HCT116 (cell line): ENCODE results near the gene ARMH1. TPM values are rescaled to one million over a fixed set of nuclear protein-coding genes. Genes with fewer than 3 reads are reported as not detected.
A peak's percentile ranks its signal among the peaks of the same experiment; 100 is the strongest.

Experiments used
- ATAC-seq: fragments of 200-7000 bp; cut with Tn5 transposase; 2 replicates; pipeline ENCODE4 v1.9.1; 2020; ENCODE audit warnings: mild to moderate bottlenecking, moderate library complexity
- BruUV-seq: library from RNA; stranded (reverse); fragments of 400-500 nt; replicated peaks from 2 replicates; lab custom pipeline; 2021; lab: Mats Ljungman, UMichigan
- CTCF ChIA-PET: fragments of 300-600 bp; sonication (Branson Sonifier 250); formaldehyde crosslinking; loops from one replicate; lab custom pipeline; 2021; ENCODE audit warnings: antibody characterized with exemption; lab: Charles Lee
- POLR2A ChIA-PET: fragments of 300-600, 350-600 bp; sonication (Branson Sonifier 250); formaldehyde crosslinking; loops from one replicate; lab custom pipeline; 2021; ENCODE audit warnings: antibody characterized with exemption; lab: Charles Lee
- RAD21 ChIA-PET, 2 experiments: fragments of 300-600 bp; sonication (Branson Sonifier 250); formaldehyde crosslinking; loops; one replicate each; lab custom pipeline; 2023; ENCODE audit warnings: low total read pairs in 2 of 2; ENCODE audit not compliant: uncharacterized antibody in 2 of 2, unreplicated experiment in 2 of 2, low non-redundant PET in 1 of 2; lab: Charles Lee
- DNase-seq: peaks from one replicate; pipeline ENCODE4 v3.0.0-alpha.2; 2010; ENCODE audit warnings: low read depth, low spot score
- H2AFZ ChIP-seq: fragments of 200-600 bp; shearing (Covaris generic), sonication (generic); 2 replicates; pipeline ENCODE4 v1.6.1; 2017; ENCODE audit warnings: low read depth, mixed run types, mixed read lengths, antibody characterized with exemption, low read length; ENCODE audit not compliant: poor library complexity, severe bottlenecking
- H3K27ac ChIP-seq: 2 replicates; pipeline ENCODE4 v1.5.1; 2012; ENCODE audit warnings: low read depth, low read length
- H3K27me3 ChIP-seq: fragments of 200-600 bp; sonication (generic); 2 replicates; pipeline ENCODE4 v1.6.1; 2016; ENCODE audit warnings: mixed run types, low read length, mixed read lengths; ENCODE audit not compliant: insufficient read depth
- H3K36me3 ChIP-seq, 2 experiments: fragments of 200-500 bp in 1 of 2; fragments of 200-600 bp in 1 of 2; sonication (Bioruptor generic) in 1 of 2; sonication (generic) in 1 of 2; 2 replicates each; pipeline versions ENCODE4 v1.5.1 to v1.6.1; 2014 to 2016; ENCODE audit warnings: low read length in 2 of 2, inconsistent platforms in 1 of 2, mixed read lengths in 1 of 2, mixed run types in 1 of 2; ENCODE audit not compliant: insufficient read depth in 2 of 2, control insufficient read depth in 1 of 2
- H3K4me1 ChIP-seq, 2 experiments: fragments of 200-600 bp in 1 of 2; sonication (generic) in 1 of 2; 2 replicates each; pipeline versions ENCODE4 v1.5.1 to v1.6.1; 2012 to 2017; ENCODE audit warnings: low read length in 2 of 2, inconsistent platforms in 1 of 2, mild to moderate bottlenecking in 1 of 2, mixed read lengths in 1 of 2, mixed run types in 1 of 2, moderate library complexity in 1 of 2; ENCODE audit not compliant: insufficient read depth in 2 of 2, control insufficient read depth in 1 of 2
- H3K4me2 ChIP-seq: fragments of 200-600 bp; sonication (generic); 2 replicates; pipeline ENCODE4 v1.6.1; 2017; ENCODE audit warnings: mixed run types, low read length, mixed read lengths
- H3K4me3 ChIP-seq, 2 experiments: fragments of 200-600 bp in 1 of 2; sonication (generic) in 1 of 2; replicated peaks in 1 of 2; 2 replicates each; pipeline ENCODE4 v1.5.1; 2011 to 2016; ENCODE audit warnings: low read length in 2 of 2, control low read depth in 1 of 2, low read depth in 1 of 2, mild to moderate bottlenecking in 1 of 2, mixed read lengths in 1 of 2, mixed run types in 1 of 2
- H3K79me2 ChIP-seq: fragments of 200-600 bp; sonication (generic); 2 replicates; pipeline ENCODE4 v1.6.1; 2017; ENCODE audit warnings: mild to moderate bottlenecking, mixed run types, low read length, moderate library complexity, mixed read lengths; ENCODE audit not compliant: insufficient read depth
- H3K9ac ChIP-seq: fragments of 200-600 bp; sonication (generic); 2 replicates; pipeline ENCODE4 v1.6.1; 2016; ENCODE audit warnings: low read length, mixed read lengths
- H3K9me2 ChIP-seq: fragments of 200-600 bp; sonication (generic), shearing (Covaris generic); 2 replicates; pipeline ENCODE4 v1.6.1; 2017; ENCODE audit warnings: mixed run types, mild to moderate bottlenecking, moderate library complexity; ENCODE audit not compliant: insufficient read depth
- H3K9me3 ChIP-seq, 2 experiments: fragments of 200-500 bp in 1 of 2; fragments of 200-600 bp in 1 of 2; sonication (Bioruptor generic) in 1 of 2; sonication (generic) in 1 of 2; 2 replicates each; pipeline ENCODE4 v1.6.1; 2014 to 2017; ENCODE audit warnings: low read length in 2 of 2, mixed read lengths in 2 of 2, inconsistent platforms in 1 of 2, low read depth in 1 of 2, mild to moderate bottlenecking in 1 of 2, mixed run types in 1 of 2, moderate library complexity in 1 of 2; ENCODE audit not compliant: control insufficient read depth in 1 of 2, insufficient read depth in 1 of 2
- H4K20me1 ChIP-seq: fragments of 200-600 bp; sonication (generic), shearing (Covaris generic); 2 replicates; pipeline ENCODE4 v1.6.1; 2017; ENCODE audit warnings: mixed run types, mild to moderate bottlenecking, moderate library complexity; ENCODE audit not compliant: insufficient read depth
- ATF3 ChIP-seq: IDR thresholded peaks from 2 replicates; pipeline ENCODE4 v1.6.1; 2012
- CBX3 ChIP-seq: IDR thresholded peaks from 2 replicates; pipeline ENCODE4 v1.6.1; 2012; ENCODE audit warnings: low read depth
- CTCF ChIP-seq, 3 experiments: fragments of 200-600 bp in 1 of 3; sonication (generic) in 1 of 3; IDR thresholded peaks in 2 of 3; conservative IDR thresholded peaks in 1 of 3; 2 replicates each; pipeline ENCODE4 v1.5.1; 2012 to 2017; ENCODE audit warnings: low read depth in 2 of 3, low read length in 2 of 3, antibody characterized with exemption in 1 of 3, borderline replicate concordance in 1 of 3, control low read depth in 1 of 3, mild to moderate bottlenecking in 1 of 3, mixed read lengths in 1 of 3, mixed run types in 1 of 3, moderate library complexity in 1 of 3; ENCODE audit not compliant: insufficient read depth in 1 of 3
- EGR1 ChIP-seq: IDR thresholded peaks from 2 replicates; pipeline ENCODE4 v1.6.1; 2012; ENCODE audit warnings: low read depth
- EZH2 ChIP-seq: fragments of 200-600 bp; sonication (generic); IDR thresholded peaks from 2 replicates; pipeline ENCODE4 v1.6.1; 2017; ENCODE audit warnings: antibody characterized with exemption, mixed run types
- EZH2phosphoT487 ChIP-seq: fragments of 200-600 bp; IDR thresholded peaks from 2 replicates; pipeline ENCODE4 v1.6.1; 2018; ENCODE audit warnings: antibody characterized with exemption, borderline replicate concordance
- FOSL1 ChIP-seq: IDR thresholded peaks from 2 replicates; pipeline ENCODE4 v1.6.1; 2012; ENCODE audit warnings: low read depth
- JUND ChIP-seq: IDR thresholded peaks from 2 replicates; pipeline ENCODE4 v1.6.1; 2012
- MAX ChIP-seq: IDR thresholded peaks from 2 replicates; pipeline ENCODE4 v1.6.1; 2012
- SIN3A ChIP-seq: IDR thresholded peaks from 2 replicates; pipeline ENCODE4 v1.6.1; 2012; ENCODE audit warnings: low read depth
- SP1 ChIP-seq: IDR thresholded peaks from 2 replicates; pipeline ENCODE4 v1.6.1; 2012; ENCODE audit warnings: low read depth
- SRF ChIP-seq: IDR thresholded peaks from 2 replicates; pipeline ENCODE4 v1.6.1; 2012; ENCODE audit warnings: low read depth
- TCF7L2 ChIP-seq: IDR thresholded peaks from 2 replicates; pipeline ENCODE4 v1.7.0; 2011; ENCODE audit warnings: borderline replicate concordance, inconsistent platforms; ENCODE audit not compliant: insufficient read depth, insufficient read length; ENCODE audit errors: extremely low read depth
- YY1 ChIP-seq: IDR thresholded peaks from 2 replicates; pipeline ENCODE4 v1.6.1; 2011; ENCODE audit warnings: low read length, low read depth, moderate library complexity, mild to moderate bottlenecking; ENCODE audit not compliant: insufficient replicate concordance; ENCODE audit errors: extremely low read depth
- ZBTB33 ChIP-seq: IDR thresholded peaks from 2 replicates; pipeline ENCODE4 v1.6.1; 2011; ENCODE audit warnings: mild to moderate bottlenecking, low read length, moderate library complexity; ENCODE audit not compliant: insufficient replicate concordance; ENCODE audit errors: extremely low read depth
- ZNF274 ChIP-seq: fragments of 200-500 bp; sonication (Bioruptor generic); IDR thresholded peaks from 2 replicates; pipeline ENCODE4 v1.6.1; 2014; ENCODE audit warnings: mild to moderate bottlenecking, low read depth, low read length, inconsistent platforms
- intact Hi-C: fragments of 100-400 bp; cut with micrococcal nuclease; formaldehyde crosslinking; loops from 2 replicates; pipeline ENCODE4 v1.10.0; 2022
- total RNA-seq: library from RNA; stranded (reverse); gene quantifications from one replicate; pipeline ENCODE4 v1.2.1, GENCODE V29; 2021; ENCODE audit not compliant: unreplicated experiment

ARMH1 gene
- total RNA-seq, 1 experiment from 2014 or later = 3.2 TPM

DNA sequence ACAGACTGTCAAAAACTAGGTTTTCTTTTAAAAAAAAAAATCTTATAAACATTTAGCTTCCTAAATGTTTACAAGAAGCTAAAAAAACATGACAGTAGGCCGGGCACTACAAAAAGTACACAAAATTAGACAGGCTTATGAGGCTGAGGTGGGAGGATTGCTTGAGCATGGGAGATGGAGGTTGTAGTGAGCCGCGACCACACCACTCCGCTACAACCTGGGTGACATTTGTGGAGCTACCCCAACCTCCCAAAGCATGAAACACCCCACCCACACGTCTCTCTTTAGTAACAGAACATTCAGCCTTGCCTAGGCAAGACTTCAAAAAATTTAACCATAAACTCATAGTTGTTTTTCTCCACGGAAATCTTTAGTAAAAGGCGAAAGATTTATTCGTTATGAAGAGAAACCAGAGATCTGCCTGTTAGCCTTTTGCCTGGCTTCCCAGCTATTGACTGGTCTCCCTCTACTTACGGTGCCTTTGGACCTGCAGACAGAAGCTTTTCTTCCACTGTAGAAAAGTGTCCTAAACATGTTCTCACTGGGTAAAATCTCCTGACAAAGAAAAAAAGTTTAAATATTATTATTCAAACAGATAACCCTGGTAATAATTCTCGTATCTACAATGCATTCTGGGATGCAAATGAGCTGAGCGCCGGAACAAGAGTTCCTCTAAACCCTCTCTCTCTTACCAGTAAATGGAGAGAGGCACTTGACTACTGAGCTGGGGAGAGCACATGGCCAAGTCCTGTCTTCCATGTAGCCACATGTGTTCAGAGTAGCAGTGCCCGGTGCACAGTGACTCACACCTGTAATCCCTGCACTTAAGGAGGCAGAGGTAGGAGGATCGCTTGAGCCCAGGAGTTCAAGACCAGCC, 47.2 kb downstream of the ARMH1 start (continued):
- TF ChIP-seq ZBTB33 (peak; percentile 96), EZH2phosphoT487 (no peak), CBX3 (peak; percentile 99), EGR1 (peak; percentile 82), YY1 (peak; percentile 89), FOSL1 (peak; percentile 72)

DNA sequence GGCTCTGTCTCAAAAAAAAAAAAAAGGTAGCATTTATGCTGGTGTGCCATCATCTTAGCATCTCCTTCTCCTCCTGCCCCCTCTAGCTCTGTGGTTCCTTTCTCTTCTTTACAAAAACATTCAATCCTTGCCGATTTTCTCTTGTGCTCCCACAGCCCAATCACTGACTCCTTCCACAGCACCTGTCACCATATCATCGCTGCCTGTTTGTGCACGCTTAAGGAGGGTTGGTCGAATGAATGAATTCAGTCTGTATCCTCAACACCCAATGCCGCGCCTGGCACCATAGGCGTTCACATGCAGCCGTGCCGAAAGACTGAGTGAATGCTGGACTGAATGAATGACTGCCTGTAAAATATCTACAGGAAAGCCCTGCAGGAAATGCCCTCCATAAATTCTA, 48.5 kb downstream of the ARMH1 start:
- H3K9me2 ChIP-seq = no peaks in the 10 kb centered on the region
- ATAC-seq = no peak
- no peak overlapping the region for H2AFZ ChIP-seq
- BruUV-seq = no TSS peak
- no peaks in the 10 kb centered on the region for H4K20me1 ChIP-seq
- H3K36me3 ChIP-seq = no peaks in the 10 kb centered on the region
- no peak overlapping the region for H3K4me2 ChIP-seq
- ChIA-PET POLR2A (interaction anchor here (0.7 to 3.8 kb wide), 4 partner anchors 9 to 617 kb away, joined by 3 to 461 read pairs (median 58); partner anchors contain the start of genes MUTYH, RNU5D-1 and TOE1), CTCF (interaction anchor here (2.3 kb wide), 1 partner anchor 8 kb away, joined by 25 read pairs; the partner anchor contains the start of gene RNU5D-1), RAD21 (no interaction called here)
- no peak overlapping the region for H3K9ac ChIP-seq
- H3K79me2 ChIP-seq = no peaks in the 10 kb centered on the region
- no peaks in the 10 kb centered on the region for H3K9me3 ChIP-seq
- no peak overlapping the region for H3K27ac ChIP-seq
- DNase-seq = no peak
- no peak overlapping the region for H3K4me3 ChIP-seq
- intact Hi-C loops = no loop called here
- peaks cover 17 to 46% of the 10 kb centered on the region in 2 experiments for H3K4me1 ChIP-seq
- TF ChIP-seq ATF3 (no peak), EGR1 (no peak), TCF7L2 (no peak), JUND (no peak), ZBTB33 (no peak), EZH2phosphoT487 (no peak), SRF (no peak), CBX3 (no peak), CTCF (IDR thresholded peaks at IDR 0.05 in 2 of 3, conservative IDR thresholded peaks at IDR 0.05 in 1 of 3; ENCODE audit: borderline replicate concordance in 1 of 3, insufficient read depth in 1 of 3, low read depth in 2 of 3, low read length in 2 of 3) (no peak), ZNF274 (no peak), MAX (no peak), SP1 (no peak), SIN3A (no peak), YY1 (no peak), EZH2 (no peak)
- TF ChIP-seq, all 23 proteins: peak for 0
- no peaks in the 10 kb centered on the region for H3K27me3 ChIP-seq
